Brain microvascular endothelial cell (primary cell): ENCODE measurements around the gene FBXO3.

Experiments
- DNase-seq: peaks from one replicate; pipeline ENCODE4 v3.0.0-alpha.2; 2020
- H3K27ac ChIP-seq: fragments of 250-450 bp; sonication (Bioruptor Pico); 2 replicates; pipeline ENCODE4 v1.5.1; 2020; ENCODE audit warnings: mild to moderate bottlenecking, moderate library complexity
- H3K27me3 ChIP-seq: fragments of 250-450 bp; sonication (Bioruptor Pico); replicated peaks from 2 replicates; pipeline ENCODE4 v1.5.1; 2020; ENCODE audit warnings: mild to moderate bottlenecking
- H3K36me3 ChIP-seq: fragments of 250-450 bp; sonication (Bioruptor Pico); replicated peaks from 2 replicates; pipeline ENCODE4 v1.5.1; 2020; ENCODE audit warnings: mild to moderate bottlenecking
- H3K4me3 ChIP-seq: 2 replicates; pipeline ENCODE4 v1.5.1; 2011; ENCODE audit warnings: low read depth, mild to moderate bottlenecking, control low read depth, low read length, moderate library complexity
- CTCF ChIP-seq: IDR thresholded peaks from 2 replicates; pipeline ENCODE4 v1.5.1; 2011; ENCODE audit warnings: low read depth, mild to moderate bottlenecking, moderate library complexity, low read length, control low read depth, inconsistent platforms; ENCODE audit errors: missing control alignments
- in situ Hi-C: cut with HindIII; loops from 2 replicates; pipeline ENCODE4 v1.10.0; 2017; ENCODE audit warnings: low sequenced_read_pairs, low pct_ligation_motif_present

Gene FBXO3

GRCh38 chr11:33747979-33748378 is 26.3 kb downstream of the FBXO3 start:
- H3K27ac ChIP-seq: no peak overlapping the region
- DNase-seq: no peak

DNA sequence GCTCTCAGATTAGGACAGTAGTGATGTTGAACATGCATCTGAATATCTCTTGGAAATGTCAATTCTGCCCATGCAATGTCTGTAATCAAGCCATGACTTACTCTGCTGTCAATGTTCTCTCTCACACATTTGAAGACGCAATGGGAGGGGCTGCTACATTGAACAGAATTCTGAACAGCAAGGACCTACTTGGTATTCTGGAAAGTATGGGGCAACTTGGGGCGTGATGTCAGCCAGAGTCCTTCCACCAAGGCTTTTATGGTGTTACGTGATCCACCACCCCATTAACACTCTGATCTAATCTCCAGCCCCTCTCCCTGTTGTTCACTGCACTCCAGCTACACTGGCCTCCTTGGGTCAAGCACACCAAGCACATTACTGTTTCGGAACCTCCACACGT is 31.0 kb downstream of the FBXO3 start:
- in situ Hi-C loops: no loop called here
- no peak for DNase-seq
- H3K36me3 ChIP-seq: no peaks in the 10 kb centered on the region
- no peaks in the 10 kb centered on the region for H3K27me3 ChIP-seq
- no peak for TF ChIP-seq CTCF
- H3K27ac ChIP-seq: no peak overlapping the region
- no peak overlapping the region for H3K4me3 ChIP-seq

More at GRCh38 chr11:33747979-33748378, 26.3 kb downstream of the FBXO3 start:
- no peaks in the 10 kb centered on the region for H3K36me3 ChIP-seq
- in situ Hi-C loops: no loop called here
- H3K4me3 ChIP-seq: no peak overlapping the region
- no peak for TF ChIP-seq CTCF
- H3K27me3 ChIP-seq: no peaks in the 10 kb centered on the region

DNA sequence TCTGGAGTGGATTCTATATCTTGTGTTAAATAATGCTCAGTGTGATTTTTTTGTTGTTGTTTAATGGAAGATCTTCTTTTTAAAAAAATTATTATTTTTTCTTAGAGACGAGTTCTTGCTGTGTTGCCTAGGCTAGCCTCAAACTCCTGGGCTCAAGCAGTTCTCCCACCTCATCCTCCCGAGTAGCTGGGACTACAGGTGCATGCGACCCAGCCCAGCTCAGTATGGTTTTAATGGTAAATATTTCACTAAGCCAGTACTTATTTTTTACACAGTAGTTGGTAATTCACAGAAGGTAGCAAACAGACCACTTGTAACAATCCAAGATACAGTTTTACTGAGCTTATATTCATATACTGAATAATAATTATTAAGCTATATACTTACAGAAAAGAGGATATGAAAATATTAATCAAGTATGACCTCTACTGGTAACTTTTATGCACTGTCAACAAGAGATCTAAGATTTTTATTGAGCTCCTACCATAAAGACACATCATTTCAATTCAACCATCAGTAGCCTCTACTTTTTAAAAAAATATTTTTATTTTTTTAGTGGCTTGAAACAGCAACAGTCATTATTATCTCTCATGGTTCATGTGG is 32.0 kb downstream of the FBXO3 start:
- no peak overlapping the region for H3K4me3 ChIP-seq
- H3K36me3 ChIP-seq: no peaks in the 10 kb centered on the region
- DNase-seq: no peak
- no peak overlapping the region for H3K27ac ChIP-seq
- in situ Hi-C loops: no loop called here
- no peaks in the 10 kb centered on the region for H3K27me3 ChIP-seq
- no peak for TF ChIP-seq CTCF

GRCh38 chr11:33741806-33742205 is 32.5 kb downstream of the FBXO3 start:
- DNase-seq: no peak
- Histone ChIP-seq H3K27me3 (no peaks in the 10 kb centered on the region), H3K27ac (no peak overlapping the region), H3K4me3 (no peak overlapping the region), H3K36me3 (no peaks in the 10 kb centered on the region)
- in situ Hi-C loops: no loop called here
- no peak for TF ChIP-seq CTCF

- in situ Hi-C loops: no loop called here
- Histone ChIP-seq H3K4me3 (no peak overlapping the region), H3K27me3 (no peaks in the 10 kb centered on the region), H3K27ac (peak overlapping the region; percentile 96), H3K36me3 (peaks cover 7% of the 10 kb centered on the region)
- DNase-seq: no peak
- no peak for TF ChIP-seq CTCF
These were observed 36.9 kb downstream of the FBXO3 start for GRCh38 chr11:33737362-33737821.
